GM12864 (cell line): ENCODE measurements around the gene CASP4.

ENCODE experiments used
- DNase-seq: peaks from one replicate; pipeline ENCODE4 v3.0.0-alpha.2; 2011; ENCODE audit warnings: low read depth
- H3K4me3 ChIP-seq: 2 replicates; pipeline ENCODE4 v1.5.1; 2011; ENCODE audit warnings: mild to moderate bottlenecking, low read depth, low read length, control low read depth
- TF ChIP-seq, protein P1 (sequence below): IDR thresholded peaks from 2 replicates; pipeline ENCODE4 v1.5.1; 2011; ENCODE audit warnings: low read depth, mild to moderate bottlenecking, moderate library complexity, low read length, control low read depth, inconsistent platforms; ENCODE audit errors: missing control alignments

The CASP4 gene

DNA sequence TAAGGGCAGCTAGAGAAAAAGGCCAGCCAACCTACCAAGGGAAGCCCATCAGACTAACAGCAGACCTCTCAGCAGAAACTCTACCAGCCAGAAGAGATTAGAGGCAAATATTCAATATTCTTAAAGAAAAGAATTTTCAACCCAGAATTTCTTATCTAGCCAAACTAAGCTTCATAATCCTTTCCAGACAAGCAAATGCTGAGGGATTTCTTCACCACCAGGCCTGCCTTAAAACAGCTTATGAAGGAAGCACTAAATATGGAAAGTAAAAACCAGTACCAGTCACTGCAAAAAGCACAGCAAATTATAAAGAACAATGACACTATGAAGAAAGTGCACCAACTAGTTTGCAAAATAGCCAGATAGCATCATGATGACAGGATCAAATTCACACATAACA is 39.6 kb downstream of the CASP4 start:
- H3K4me3 ChIP-seq = no peak overlapping the region
- no peak for DNase-seq
- TF ChIP-seq, protein P1, sequence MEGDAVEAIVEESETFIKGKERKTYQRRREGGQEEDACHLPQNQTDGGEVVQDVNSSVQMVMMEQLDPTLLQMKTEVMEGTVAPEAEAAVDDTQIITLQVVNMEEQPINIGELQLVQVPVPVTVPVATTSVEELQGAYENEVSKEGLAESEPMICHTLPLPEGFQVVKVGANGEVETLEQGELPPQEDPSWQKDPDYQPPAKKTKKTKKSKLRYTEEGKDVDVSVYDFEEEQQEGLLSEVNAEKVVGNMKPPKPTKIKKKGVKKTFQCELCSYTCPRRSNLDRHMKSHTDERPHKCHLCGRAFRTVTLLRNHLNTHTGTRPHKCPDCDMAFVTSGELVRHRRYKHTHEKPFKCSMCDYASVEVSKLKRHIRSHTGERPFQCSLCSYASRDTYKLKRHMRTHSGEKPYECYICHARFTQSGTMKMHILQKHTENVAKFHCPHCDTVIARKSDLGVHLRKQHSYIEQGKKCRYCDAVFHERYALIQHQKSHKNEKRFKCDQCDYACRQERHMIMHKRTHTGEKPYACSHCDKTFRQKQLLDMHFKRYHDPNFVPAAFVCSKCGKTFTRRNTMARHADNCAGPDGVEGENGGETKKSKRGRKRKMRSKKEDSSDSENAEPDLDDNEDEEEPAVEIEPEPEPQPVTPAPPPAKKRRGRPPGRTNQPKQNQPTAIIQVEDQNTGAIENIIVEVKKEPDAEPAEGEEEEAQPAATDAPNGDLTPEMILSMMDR = no peak

- no peak overlapping the region for H3K4me3 ChIP-seq
- no peak for DNase-seq
- TF ChIP-seq, protein P1 = no peak
Measured at GRCh38 chr11:104926771-104927611, 41.4 kb downstream of the CASP4 start.

DNA sequence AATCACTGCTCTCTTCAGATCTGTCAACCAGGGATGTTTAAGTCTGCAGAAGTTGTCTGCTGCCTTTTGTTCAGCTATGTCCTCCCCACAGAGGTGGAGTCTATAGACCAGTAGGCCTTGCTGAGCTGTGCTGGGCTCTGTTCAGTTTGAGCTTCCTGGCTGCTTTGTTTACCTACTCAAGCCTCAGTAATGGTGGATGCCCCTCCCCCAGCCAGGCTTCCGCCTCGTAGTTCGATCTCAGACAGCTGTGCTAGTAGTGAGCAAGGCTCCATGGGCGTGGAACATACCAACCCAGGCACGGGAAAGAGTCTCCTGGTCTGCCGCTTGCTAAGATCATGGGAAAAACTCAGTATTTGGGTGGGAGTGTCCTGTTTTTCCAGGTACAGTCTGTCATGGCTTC is 42.5 kb downstream of the CASP4 start:
- TF ChIP-seq, protein P1 = no peak
- no peak for DNase-seq
- H3K4me3 ChIP-seq = no peak overlapping the region

- H3K4me3 ChIP-seq = peak overlapping the region; percentile 34
Measured at GRCh38 chr11:104918113-104918824, 50.1 kb downstream of the CASP4 start.

GRCh38 chr11:104917271-104918112 is 50.9 kb downstream of the CASP4 start:
- no peak for DNase-seq
- TF ChIP-seq, protein P1 = no peak
- peak overlapping the region; percentile 34; the same call in 1 of the 2 replicates for H3K4me3 ChIP-seq

More at GRCh38 chr11:104918113-104918824, 50.1 kb downstream of the CASP4 start:
- DNase-seq = no peak
- TF ChIP-seq, protein P1 = no peak

DNA sequence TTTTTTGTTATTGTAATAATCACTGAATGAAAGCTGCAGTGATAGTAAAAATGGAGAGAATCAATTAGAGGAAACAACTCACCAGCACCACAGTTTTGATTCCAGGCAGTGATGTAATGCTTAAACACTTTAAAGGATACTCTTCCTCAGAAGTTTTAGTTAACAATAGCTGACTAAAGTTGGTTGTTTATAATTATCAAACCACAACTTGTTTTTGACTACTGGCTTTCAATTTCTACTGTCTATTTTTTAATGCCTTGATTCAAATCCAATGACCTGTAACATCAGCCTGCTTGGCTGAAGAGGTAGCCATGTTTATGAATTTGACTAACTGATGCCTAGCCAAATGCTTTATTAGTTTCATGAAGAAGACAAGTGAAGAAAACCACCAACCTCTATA is 51.9 kb downstream of the CASP4 start:
- no peak for DNase-seq
- no peak overlapping the region for H3K4me3 ChIP-seq
- TF ChIP-seq, protein P1 = no peak
